Gastrocnemius medialis (tissue), 4 donors: ENCODE measurements around the gene RHBDL1. TPM values are rescaled to one million over a fixed set of nuclear protein-coding genes. Genes with fewer than 3 reads are reported as not detected.

Source experiments
- ATAC-seq, 2 donors: fragments of 150-250 bp; one replicate each; pipeline ENCODE4 v1.9.1; 2016
- DNase-seq, 2 donors: peaks; one replicate each; pipeline ENCODE4 v3.0.0-alpha.2; 2019
- H3K27ac ChIP-seq, 4 donors: fragments of 200-600 bp; sonication (generic); 1 replicate in 1 of 4; 2 replicates in 3 of 4; pipeline ENCODE4 v1.5.1; 2016 to 2018; ENCODE audit warnings: mild to moderate bottlenecking in 2 of 4, moderate library complexity in 1 of 4
- H3K27me3 ChIP-seq, 3 donors: fragments of 200-600 bp; sonication (generic) in 2 of 3; 1 replicate in 1 of 3; 2 replicates in 2 of 3; pipeline versions ENCODE4 v1.5.1 to v1.6.0; 2016 to 2019; ENCODE audit warnings: mild to moderate bottlenecking in 1 of 3, moderate library complexity in 1 of 3
- H3K36me3 ChIP-seq, 2 donors: fragments of 200-600 bp; sonication (generic) in 1 of 2; one replicate each; pipeline ENCODE4 v1.5.1; 2017 to 2018
- H3K4me1 ChIP-seq, 2 donors: fragments of 200-600 bp; sonication (generic) in 1 of 2; one replicate each; pipeline ENCODE4 v1.5.1; 2016 to 2017; ENCODE audit warnings: mild to moderate bottlenecking in 2 of 2
- H3K4me3 ChIP-seq, 4 donors: fragments of 200-600 bp; sonication (generic) in 3 of 4; 1 replicate in 1 of 4; 2 replicates in 3 of 4; pipeline ENCODE4 v1.5.1; 2016 to 2019; ENCODE audit warnings: mild to moderate bottlenecking in 2 of 4
- H3K9me3 ChIP-seq, 3 donors: fragments of 200-600 bp; sonication (generic) in 2 of 3; 1 replicate in 1 of 3; 2 replicates in 2 of 3; pipeline ENCODE4 v1.5.1; 2016 to 2019
- POLR2A ChIP-seq, 2 donors: fragments of 450-650 bp; IDR thresholded peaks; one replicate each; pipeline ENCODE4 v1.6.1; 2017; ENCODE audit warnings: antibody characterized with exemption in 2 of 2, mild to moderate bottlenecking in 2 of 2, moderate library complexity in 2 of 2
- in situ Hi-C, 4 donors: fragments of 200-750 bp; cut with MboI; loops; one replicate each; pipeline versions ENCODE4 v1.15.0 to v1.8.0; 2017; ENCODE audit warnings: low sequenced_read_pairs in 4 of 4
- intact Hi-C: fragments of 100-400 bp; cut with DNase I; formaldehyde crosslinking; loops from one replicate; pipeline ENCODE4 v1.15.1; 2023; ENCODE audit warnings: low total_unique reads
- total RNA-seq, 4 donors: library from RNA; depleted of rRNA; stranded (reverse); fragments of >200 nt; gene quantifications; one replicate each; pipeline versions ENCODE4 v1.1.0 to v1.2.3, GENCODE V29; 2016
- TF ChIP-seq, protein P1 (sequence below), 5 experiments: fragments of 450-650 bp in 3 of 5; fragments of 200-600 bp in 2 of 5; sonication (generic) in 2 of 5; IDR thresholded peaks in 4 of 5; conservative IDR thresholded peaks in 1 of 5; 1 replicate in 4 of 5; 2 replicates in 1 of 5; pipeline ENCODE4 v1.5.1; 2016 to 2019; ENCODE audit warnings: antibody characterized with exemption in 5 of 5, mild to moderate bottlenecking in 3 of 5, moderate library complexity in 3 of 5

Gene RHBDL1
- total RNA-seq, 4 donors from 2014 or later: 0.31 TPM; not detected in 3

DNA sequence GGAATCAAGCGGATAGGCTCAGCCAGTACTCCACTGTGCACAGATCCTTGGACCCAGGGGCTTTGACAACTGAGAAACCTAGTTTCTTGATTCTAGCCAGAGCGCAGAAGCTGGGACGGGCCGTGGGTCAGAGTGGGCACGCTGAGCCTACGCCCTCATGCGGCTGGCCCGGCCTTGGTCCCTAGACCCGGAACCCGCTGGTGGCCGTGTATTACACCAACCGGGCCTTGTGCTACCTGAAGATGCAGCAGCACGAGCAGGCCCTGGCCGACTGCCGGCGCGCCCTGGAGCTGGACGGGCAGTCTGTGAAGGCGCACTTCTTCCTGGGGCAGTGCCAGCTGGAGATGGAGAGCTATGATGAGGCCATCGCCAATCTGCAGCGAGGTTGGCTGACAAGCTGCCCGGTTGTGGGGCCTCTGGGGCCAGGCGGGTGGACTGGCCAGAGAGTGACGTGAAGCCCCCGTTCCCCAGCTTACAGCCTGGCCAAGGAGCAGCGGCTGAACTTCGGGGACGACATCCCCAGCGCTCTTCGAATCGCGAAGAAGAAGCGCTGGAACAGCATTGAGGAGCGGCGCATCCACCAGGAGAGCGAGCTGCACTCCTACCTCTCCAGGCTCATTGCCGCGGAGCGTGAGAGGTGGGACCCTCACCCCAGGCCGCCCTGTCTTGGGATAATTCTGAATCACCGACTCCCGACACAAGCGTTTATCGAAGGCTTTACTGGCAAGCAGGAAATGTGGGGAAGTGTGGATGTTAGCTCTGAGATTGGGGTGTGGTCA is 5.7 kb downstream of the RHBDL1 start:
- peaks cover 0 to 26% of the 10 kb centered on the region in 2 donors for H3K36me3 ChIP-seq
- ATAC-seq (peak in 1 of 2 donors; percentile 7), DNase-seq (peak; percentile 48 to 79)
- TF ChIP-seq, protein P1, sequence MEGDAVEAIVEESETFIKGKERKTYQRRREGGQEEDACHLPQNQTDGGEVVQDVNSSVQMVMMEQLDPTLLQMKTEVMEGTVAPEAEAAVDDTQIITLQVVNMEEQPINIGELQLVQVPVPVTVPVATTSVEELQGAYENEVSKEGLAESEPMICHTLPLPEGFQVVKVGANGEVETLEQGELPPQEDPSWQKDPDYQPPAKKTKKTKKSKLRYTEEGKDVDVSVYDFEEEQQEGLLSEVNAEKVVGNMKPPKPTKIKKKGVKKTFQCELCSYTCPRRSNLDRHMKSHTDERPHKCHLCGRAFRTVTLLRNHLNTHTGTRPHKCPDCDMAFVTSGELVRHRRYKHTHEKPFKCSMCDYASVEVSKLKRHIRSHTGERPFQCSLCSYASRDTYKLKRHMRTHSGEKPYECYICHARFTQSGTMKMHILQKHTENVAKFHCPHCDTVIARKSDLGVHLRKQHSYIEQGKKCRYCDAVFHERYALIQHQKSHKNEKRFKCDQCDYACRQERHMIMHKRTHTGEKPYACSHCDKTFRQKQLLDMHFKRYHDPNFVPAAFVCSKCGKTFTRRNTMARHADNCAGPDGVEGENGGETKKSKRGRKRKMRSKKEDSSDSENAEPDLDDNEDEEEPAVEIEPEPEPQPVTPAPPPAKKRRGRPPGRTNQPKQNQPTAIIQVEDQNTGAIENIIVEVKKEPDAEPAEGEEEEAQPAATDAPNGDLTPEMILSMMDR (IDR thresholded peaks at IDR 0.05 in 4 of 5, conservative IDR thresholded peaks at IDR 0.05 in 1 of 5): no peak
- TF ChIP-seq POLR2A (IDR thresholded peaks at IDR 0.05): no peak
- no peaks in the 10 kb centered on the region for H3K27me3 ChIP-seq
- no peaks in the 10 kb centered on the region for H3K9me3 ChIP-seq
- intact Hi-C loops (loop anchor here (10.0 kb wide), 1 partner anchor 624 kb away; the partner anchor contains the start of gene UBE2I), in situ Hi-C loops (no loop called here)
- H3K4me3 ChIP-seq: peak overlapping the region; percentile 65 to 88 (median 79)
- H3K4me1 ChIP-seq: peaks cover 27 to 49% of the 10 kb centered on the region in 2 donors
- peak overlapping the region; percentile 89 to 100 (median 98) for H3K27ac ChIP-seq

DNA sequence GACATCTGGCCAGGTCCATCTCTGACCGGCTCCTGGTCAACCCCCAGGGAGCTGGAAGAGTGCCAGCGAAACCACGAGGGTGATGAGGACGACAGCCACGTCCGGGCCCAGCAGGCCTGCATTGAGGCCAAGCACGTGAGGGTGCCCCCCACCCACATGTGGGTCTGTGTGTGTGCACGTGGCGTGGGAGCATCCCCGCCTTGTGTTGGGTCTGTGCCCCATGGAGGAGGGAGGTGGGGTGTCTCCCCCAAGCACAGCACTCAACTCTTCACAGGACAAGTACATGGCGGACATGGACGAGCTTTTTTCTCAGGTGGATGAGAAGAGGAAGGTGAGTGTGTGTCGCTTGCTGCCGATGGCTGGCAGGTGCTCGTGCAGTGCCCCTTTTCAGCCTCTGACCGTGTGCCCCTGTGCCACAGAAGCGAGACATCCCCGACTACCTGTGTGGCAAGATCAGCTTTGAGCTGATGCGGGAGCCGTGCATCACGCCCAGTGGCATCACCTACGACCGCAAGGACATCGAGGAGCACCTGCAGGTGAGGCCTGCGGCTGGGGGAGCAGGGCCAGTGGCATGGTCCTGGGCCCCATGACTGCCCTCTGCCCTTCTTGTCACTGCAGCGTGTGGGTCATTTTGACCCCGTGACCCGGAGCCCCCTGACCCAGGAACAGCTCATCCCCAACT is 6.4 kb downstream of the RHBDL1 start:
- Histone ChIP-seq H3K27ac (peak overlapping the region; percentile 89 to 100 (median 98)), H3K4me1 (peaks cover 27 to 49% of the 10 kb centered on the region in 2 donors), H3K9me3 (no peaks in the 10 kb centered on the region), H3K4me3 (peak overlapping the region in 3 of 4 donors; percentile 65 to 82 (median 76)), H3K27me3 (no peaks in the 10 kb centered on the region), H3K36me3 (peaks cover 0 to 29% of the 10 kb centered on the region in 2 donors)
- ATAC-seq (no peak), DNase-seq (peak in 1 of 2 donors; percentile 36)
- no peak for TF ChIP-seq POLR2A (IDR thresholded peaks at IDR 0.05)
- TF ChIP-seq, protein P1 (IDR thresholded peaks at IDR 0.05 in 4 of 5, conservative IDR thresholded peaks at IDR 0.05 in 1 of 5): no peak
- intact Hi-C loops: loop anchor here (10.0 kb wide), 1 partner anchor 623 kb away; the partner anchor contains the start of gene UBE2I
- in situ Hi-C loops: no loop called here

DNA sequence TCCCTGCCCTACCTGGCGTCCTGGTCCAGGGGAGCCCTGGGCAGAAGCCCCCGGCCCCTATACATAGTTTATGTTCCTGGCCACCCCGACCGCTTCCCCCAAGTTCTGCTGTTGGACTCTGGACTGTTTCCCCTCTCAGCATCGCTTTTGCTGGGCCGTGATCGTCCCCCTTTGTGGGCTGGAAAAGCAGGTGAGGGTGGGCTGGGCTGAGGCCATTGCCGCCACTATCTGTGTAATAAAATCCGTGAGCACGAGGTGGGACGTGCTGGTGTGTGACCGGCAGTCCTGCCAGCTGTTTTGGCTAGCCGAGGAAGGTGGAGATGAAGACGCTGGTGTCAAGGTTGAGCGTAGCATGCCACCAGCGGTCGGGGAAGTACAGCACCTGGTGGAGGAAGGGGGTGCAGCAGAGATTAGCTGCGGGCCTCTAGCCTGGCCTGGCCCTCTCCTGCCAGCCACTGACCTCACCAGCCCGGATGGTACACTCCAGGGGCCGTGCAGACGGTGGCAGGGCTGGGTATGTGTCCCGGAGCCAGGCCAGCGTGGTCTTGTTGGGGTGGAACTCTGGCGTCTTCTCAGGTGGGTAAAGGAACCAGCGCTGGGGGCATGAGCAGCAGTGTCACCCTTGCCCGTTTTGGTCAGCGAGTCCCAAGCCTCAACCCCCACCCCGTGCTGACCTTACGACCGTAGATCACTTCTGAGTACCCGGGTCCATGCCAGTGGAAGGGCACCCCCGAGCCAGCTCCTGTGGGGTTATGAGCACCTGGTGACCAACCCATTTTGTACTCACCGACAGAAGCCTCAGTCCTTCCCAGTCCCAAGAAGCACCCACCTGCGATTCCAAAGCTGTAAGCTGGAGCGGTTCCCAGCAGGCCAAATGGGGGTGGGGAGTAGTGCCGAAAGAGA is 7.3 kb downstream of the RHBDL1 start:
- peak in 1 of 2 donors; percentile 27 for DNase-seq
- H3K4me3 ChIP-seq: peak overlapping the region in 1 of 4 donors; percentile 86
- H3K27me3 ChIP-seq: no peaks in the 10 kb centered on the region
- intact Hi-C loops: loop anchor here (10.0 kb wide), 1 partner anchor 622 kb away; the partner anchor contains the start of gene UBE2I
- ATAC-seq: no peak
- peaks cover 0 to 33% of the 10 kb centered on the region in 2 donors for H3K36me3 ChIP-seq
- peak overlapping the region in 2 of 4 donors; percentile 73 to 100 for H3K27ac ChIP-seq
- TF ChIP-seq, protein P1 (IDR thresholded peaks at IDR 0.05 in 4 of 5, conservative IDR thresholded peaks at IDR 0.05 in 1 of 5): no peak
- TF ChIP-seq POLR2A (IDR thresholded peaks at IDR 0.05): no peak
- in situ Hi-C loops: no loop called here
- H3K4me1 ChIP-seq: peaks cover 27 to 49% of the 10 kb centered on the region in 2 donors
- H3K9me3 ChIP-seq: no peaks in the 10 kb centered on the region

DNA sequence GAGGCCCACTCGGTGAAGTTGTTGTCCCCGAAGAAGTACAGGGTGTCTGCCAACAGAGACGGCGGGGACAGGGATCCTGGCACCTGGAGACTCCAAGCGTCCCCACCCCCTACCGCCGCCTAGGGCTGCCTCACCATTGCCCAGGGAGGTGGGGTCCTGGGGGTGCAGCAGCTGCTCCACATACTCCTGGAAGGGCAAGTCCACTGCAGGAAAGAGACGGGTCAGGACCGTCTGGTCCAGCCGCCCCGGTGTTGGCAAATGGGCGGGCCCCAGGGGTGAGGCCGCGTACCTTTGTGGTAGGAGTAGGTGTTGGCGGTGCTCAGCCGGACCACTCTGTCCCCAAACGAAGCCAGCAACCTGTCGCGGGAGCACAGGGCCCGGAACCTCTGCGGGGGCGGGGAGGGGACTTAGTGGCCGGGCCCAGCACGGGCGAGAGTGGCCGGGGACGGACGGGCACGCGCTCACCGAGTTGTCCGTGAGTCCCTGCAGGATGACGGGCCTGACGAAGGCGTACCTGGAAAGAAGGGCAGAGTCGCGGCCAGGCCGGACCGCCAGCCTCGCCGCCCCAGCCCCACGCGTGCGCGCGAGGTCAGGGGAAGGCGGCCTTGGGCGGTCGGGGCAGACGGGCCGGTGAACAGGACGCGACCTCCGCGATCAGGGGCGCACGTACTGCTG is 8.1 kb downstream of the RHBDL1 start:
- in situ Hi-C loops: no loop called here
- no peaks in the 10 kb centered on the region for H3K9me3 ChIP-seq
- no peaks in the 10 kb centered on the region for H3K27me3 ChIP-seq
- peak overlapping the region; percentile 84 to 87 (median 86) for H3K4me3 ChIP-seq
- TF ChIP-seq POLR2A (IDR thresholded peaks at IDR 0.05): no peak
- TF ChIP-seq, protein P1 (IDR thresholded peaks at IDR 0.05 in 4 of 5, conservative IDR thresholded peaks at IDR 0.05 in 1 of 5): no peak
- H3K27ac ChIP-seq: peak overlapping the region; percentile 73 to 87 (median 83)
- intact Hi-C loops: loop anchor here (10.0 kb wide), 1 partner anchor 621 kb away; the partner anchor contains the start of gene UBE2I
- H3K4me1 ChIP-seq: peaks cover 28 to 54% of the 10 kb centered on the region in 2 donors
- ATAC-seq (no peak), DNase-seq (peak in 1 of 2 donors; percentile 25)
- peaks cover 0 to 33% of the 10 kb centered on the region in 2 donors for H3K36me3 ChIP-seq
